Measurements from ENCODE around the gene BICRA.
"Not testable (repeated sequence)": the region's sequence is repeated elsewhere in the genome, so short reads cannot be mapped to it uniquely, and the experiment has no call there.

The BICRA gene

DNA sequence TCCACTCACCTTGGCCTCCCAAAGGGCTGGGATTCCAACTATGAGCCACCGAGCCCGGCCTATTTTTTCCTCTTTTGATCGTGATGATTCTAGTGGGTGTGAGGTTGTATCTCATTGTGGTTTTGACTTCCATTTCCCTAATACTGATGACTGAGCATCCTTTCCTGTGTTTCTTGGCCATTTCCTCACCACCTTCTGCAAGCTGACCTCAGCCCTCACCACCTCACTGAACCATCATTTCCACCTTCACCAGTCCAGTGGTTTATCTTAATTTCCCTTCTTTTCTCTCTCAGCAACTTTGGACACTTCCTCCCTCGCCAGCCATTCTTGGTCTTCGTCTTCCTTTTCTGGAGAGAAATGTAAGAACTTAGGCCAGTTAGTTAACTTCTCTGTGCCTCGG, 13.0 kb upstream of the BICRA start:
- H3K9me3 Mint-ChIP-seq, result no peaks in the 10 kb centered on the region
- H3K4me1 Mint-ChIP-seq (ENCODE audit: low read depth), result peaks cover 17% of the 10 kb centered on the region
- H3K27me3 Mint-ChIP-seq, result no peaks in the 10 kb centered on the region
- no peak overlapping the region for H3K27ac Mint-ChIP-seq
- no peak overlapping the region for H3K4me3 Mint-ChIP-seq
- no peaks in the 10 kb centered on the region for H3K36me3 Mint-ChIP-seq (ENCODE audit: low read depth)

DNA sequence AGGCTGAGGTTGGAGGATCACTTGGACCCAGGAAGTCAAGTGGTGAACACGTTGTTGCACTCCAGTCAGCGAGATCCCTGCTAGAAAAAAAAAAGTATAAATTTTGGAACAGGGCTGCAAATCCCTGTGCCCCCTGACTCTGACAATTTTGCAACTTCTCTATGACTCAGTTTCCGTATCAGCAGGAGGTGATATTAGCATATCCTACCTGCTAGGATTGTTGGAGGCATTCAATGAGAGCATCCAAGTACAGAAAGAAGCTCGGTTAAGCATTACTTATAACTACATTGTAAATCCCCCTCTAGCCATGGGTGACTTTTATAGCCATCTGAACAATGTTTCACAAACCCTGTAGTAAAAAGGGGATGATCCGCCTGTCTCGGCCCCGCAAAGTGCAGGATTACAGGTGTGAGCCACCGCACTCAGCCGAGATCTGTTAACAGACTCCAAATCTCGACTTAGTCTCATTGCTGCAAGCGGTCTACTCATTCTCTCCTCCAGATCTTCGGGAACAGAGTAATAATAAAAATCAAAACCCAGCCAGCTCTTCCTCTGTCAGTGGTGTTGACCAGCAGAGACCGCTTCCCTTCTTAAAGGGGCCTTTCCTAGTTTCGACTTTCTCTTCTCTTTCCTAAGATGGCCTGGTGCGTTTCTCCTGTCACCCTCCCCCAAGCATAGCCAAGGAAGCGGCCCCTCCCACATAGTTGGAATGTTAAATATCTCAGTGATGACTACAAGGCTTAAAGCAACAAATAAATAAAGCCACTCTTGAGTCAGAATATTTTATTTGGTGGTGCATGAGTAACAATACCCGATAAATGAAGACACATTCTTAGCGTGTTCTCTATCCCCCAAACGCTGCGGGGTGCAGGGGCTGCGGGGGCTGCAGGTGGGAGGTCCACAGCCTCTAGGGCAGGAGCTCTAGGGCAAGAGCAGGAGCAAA, 10.3 kb upstream of the BICRA start:
- no peaks in the 10 kb centered on the region for H3K36me3 Mint-ChIP-seq (ENCODE audit: low read depth)
- H3K9me3 Mint-ChIP-seq, result no peaks in the 10 kb centered on the region
- H3K4me3 Mint-ChIP-seq, result peak overlapping the region; percentile 86
- peaks cover 22% of the 10 kb centered on the region for H3K4me1 Mint-ChIP-seq (ENCODE audit: low read depth)
- H3K27me3 Mint-ChIP-seq, result no peaks in the 10 kb centered on the region
- no peak overlapping the region for H3K27ac Mint-ChIP-seq

DNA sequence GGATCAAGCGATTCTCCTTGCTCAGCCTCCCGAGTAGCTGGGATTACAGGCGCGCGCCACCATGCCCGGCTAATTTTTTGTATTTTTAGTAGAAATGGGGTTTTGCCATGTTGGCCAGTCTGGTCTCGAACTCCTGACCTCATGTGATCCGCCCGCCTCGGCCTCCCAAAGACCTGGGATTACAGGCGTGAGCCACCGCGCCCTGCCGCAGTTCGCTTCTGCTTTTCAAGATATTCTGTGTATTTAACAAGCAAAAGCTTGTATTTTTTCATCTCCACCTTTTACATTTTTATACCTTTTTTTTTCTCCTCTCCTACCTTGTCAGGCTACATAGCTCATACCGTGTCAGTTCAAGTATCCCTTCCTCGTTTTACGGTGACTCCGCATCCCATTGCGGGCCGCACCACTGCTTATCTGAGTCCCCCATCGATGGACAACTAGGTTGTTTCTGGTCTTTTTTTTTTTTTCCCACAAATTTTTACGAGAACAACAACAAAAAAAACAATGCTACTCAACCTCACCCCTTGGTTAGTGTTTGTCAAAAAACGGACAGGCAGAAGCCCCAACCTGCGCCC, 9.2 kb upstream of the BICRA start:
- Mint-ChIP-seq H3K4me3 (peak overlapping the region; percentile 86), H3K4me1 (ENCODE audit: low read depth) (peaks cover 29% of the 10 kb centered on the region), H3K27ac (peak overlapping the region; percentile 76)
- not testable (repeated sequence) for H3K9me3 Mint-ChIP-seq; H3K36me3 Mint-ChIP-seq (ENCODE audit: low read depth); H3K27me3 Mint-ChIP-seq

DNA sequence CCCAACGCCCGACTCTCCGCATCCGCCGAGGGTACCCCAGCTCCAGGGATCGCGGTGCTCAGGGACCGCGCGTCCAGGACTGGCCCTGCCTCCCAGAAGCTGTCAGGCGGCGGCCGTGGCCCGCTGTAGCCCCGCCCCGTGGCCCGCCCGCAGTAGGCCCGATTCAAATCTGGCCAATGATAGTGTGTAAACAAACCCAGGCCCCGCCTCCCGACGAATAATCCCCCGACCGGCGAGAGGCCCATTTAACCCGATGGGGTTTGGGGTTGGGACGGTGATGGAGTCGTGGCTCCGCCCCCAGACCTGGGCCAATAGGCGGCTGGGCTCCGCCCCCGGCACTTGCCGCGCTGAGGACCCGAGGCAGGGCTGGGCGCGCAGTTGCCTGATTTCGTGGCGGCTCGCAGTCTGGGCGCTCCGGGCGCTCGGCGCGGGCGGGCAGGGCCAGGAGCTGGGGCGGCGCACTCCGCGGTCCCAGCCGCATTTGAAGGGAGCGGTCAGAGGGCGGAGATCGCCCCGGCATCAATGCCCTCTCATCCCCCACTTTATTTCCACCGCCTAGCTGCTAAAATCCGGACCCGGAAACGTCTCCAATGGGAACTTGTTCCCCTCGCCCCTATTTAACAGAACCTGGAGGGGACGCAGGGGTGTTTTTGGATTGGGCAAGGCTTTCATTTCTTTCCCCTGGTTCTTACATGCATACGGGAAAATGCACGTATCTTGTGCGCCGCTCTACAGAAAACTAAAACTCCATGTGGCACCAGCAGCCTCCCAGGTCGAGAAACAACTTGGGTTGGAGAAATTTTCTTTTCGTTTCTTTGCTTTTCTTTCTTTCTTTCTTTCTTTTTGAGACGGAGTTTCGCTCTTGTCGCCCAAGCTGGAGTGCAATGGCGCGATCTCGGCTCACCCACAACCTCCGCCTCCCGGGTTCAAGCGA, 8.4 kb upstream of the BICRA start:
- no peaks in the 10 kb centered on the region for H3K27me3 Mint-ChIP-seq
- no peaks in the 10 kb centered on the region for H3K9me3 Mint-ChIP-seq
- no peaks in the 10 kb centered on the region for H3K36me3 Mint-ChIP-seq (ENCODE audit: low read depth)
- H3K4me1 Mint-ChIP-seq (ENCODE audit: low read depth), result peaks cover 29% of the 10 kb centered on the region
- H3K27ac Mint-ChIP-seq, result peak overlapping the region; percentile 76
- H3K4me3 Mint-ChIP-seq, result peak overlapping the region; percentile 86

DNA sequence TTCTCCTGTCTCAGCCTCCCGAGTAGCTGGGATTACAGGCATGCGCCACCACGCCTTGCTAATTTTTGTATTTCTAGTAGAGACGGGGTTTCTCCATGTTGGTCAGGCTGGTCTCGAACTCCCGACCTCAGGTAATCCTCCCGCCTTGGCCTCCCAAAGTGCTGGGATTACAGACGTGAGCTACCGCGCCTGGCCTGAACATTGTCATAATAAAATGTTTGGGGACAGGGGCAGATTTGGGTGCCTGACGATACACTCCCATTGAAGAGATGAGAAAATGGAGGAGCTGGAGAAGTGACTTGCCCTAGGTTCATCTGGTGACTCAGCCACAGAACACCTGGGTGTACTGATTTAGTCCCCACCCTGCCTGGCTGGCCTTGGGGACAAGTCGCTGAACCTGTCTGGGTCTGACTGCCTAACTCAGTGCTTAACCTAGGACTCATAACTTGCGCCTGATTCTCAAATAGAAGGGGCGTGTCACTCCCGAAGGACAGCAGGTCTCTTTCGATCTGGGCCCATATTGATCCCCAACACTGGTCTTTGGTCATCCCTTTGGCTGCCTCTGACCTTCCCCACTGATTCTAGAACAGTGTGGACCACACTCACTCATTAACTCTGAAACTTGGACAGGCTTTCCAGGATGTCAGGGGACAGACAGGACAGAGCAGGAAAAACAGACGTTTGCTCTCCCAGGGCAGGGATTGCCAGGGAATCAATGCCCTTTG, 7.6 kb upstream of the BICRA start:
- H3K36me3 Mint-ChIP-seq (ENCODE audit: low read depth), result no peaks in the 10 kb centered on the region

DNA sequence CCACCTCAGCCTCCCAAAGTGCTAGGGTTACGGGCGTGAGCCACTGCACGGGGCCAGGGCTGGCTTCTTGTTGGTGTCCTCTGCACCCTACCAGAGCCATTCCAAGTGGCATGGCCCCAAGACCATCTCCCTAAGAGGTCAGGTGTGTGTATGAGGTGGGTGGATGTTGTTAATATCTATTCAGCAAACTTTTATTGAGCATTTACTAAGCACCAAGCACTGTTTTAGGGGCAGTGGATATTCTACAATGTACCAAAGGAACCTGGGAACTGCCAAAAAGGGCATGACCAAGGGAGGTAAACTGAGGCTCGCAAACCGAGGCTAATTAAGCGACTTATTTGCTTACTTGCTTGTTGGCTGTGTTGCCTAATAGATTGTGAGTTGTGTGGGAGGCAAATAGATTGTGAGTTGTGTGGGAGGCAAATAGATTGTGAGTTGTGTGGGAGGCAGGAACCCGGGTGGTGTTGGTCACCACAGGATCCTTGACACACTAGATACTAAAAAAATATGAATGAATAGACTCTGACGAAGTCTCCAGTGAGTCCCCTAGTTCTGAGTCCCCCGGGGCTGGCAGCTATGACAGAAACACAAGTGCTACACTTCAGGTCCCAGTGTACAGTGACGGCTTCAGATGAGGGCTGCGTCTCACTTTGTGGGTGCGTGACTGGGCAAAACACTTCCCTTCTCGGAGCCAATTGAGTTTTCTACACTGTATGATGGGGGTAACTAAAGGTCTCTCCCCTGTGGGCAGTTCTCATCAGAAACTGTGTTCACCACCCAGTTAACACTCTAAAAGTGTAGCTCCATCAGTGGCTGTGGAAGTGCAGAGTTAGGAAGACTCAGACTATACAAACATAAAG, 5.0 kb upstream of the BICRA start:
- H3K36me3 Mint-ChIP-seq (ENCODE audit: low read depth), result no peaks in the 10 kb centered on the region
- H3K9me3 Mint-ChIP-seq, result no peaks in the 10 kb centered on the region
- H3K27ac Mint-ChIP-seq, result no peak overlapping the region
- no peaks in the 10 kb centered on the region for H3K27me3 Mint-ChIP-seq
- no peak overlapping the region for H3K4me3 Mint-ChIP-seq
- peaks cover 28% of the 10 kb centered on the region for H3K4me1 Mint-ChIP-seq (ENCODE audit: low read depth)

More for the DNA sequence above, 7.6 kb upstream of the BICRA start:
- Mint-ChIP-seq H3K4me3 (peak overlapping the region; percentile 86), H3K4me1 (ENCODE audit: low read depth) (peaks cover 25% of the 10 kb centered on the region), H3K27ac (peak overlapping the region; percentile 76), H3K9me3 (no peaks in the 10 kb centered on the region), H3K27me3 (no peaks in the 10 kb centered on the region)

DNA sequence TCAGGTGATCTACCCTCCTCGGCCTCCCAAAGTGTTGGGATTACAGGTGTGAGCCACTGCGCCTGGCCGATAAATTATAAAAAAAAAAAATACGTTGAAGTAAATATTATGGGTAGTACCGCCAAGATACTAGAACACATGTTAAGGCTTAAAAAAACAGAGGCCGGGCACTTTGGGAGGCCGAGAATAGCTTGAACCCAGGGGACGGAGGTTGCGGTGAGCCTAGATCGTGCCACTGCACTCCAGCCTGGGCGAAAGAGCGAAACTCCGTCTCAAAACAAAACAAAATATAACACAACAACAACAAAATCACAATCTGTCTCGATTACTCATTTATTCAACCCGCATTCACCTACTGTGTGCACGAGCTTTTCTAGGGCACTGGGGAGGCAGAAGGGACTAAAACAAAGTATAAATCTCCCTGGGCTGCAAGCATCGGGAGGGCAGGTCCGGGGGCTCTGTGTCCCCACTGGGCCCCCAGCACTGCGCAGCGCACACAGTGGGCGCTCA, 1.3 kb upstream of the BICRA start:
- Mint-ChIP-seq H3K36me3 (ENCODE audit: low read depth) (peaks cover 4% of the 10 kb centered on the region), H3K4me3 (peak overlapping the region; percentile 84), H3K27ac (peak overlapping the region; percentile 70), H3K4me1 (ENCODE audit: low read depth) (peaks cover 26% of the 10 kb centered on the region), H3K27me3 (no peaks in the 10 kb centered on the region), H3K9me3 (no peaks in the 10 kb centered on the region)

DNA sequence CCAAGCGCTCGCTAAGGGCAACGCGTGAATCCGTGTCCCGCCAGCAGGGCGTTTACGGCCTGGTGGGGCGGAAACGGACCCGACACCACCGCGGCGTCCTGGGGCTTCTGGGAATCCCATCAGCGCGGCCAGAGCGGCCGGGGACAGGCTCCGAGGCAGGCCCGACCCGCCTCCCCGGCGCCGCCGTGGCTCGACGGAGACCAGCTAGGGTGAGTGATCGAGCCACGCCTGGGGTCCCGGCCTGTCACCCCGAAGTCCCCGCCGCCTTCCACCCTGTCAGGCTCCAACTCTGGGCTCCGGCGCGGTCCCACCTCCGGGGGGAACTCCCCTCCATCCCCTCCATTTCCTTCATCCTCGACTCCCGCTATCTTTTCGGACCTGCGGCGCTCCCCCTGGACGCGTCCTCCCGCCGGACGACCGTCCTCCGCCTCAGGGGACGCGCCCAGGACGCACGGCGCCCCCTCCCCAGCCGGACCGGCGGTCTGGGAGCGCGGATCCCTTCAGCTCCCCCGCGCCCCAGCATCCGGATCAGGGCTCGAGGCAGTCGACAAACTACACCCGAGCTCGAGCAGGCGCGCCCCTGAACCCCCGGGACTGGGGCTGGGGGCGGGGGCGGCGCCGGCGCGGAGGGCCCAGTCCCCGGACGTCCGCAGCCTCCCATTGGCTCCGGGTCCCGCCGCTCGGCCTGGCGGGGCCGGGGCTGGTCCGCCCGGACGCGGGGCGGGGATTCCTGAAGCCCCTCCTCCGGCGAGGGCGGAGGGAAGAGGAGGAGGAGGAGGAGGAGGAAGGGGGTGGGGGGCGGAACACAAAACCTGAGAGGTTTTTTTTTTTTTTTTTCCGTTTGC, 638 bp upstream of the BICRA start:
- Mint-ChIP-seq H3K4me3 (peak overlapping the region; percentile 84), H3K9me3 (no peaks in the 10 kb centered on the region), H3K4me1 (ENCODE audit: low read depth) (peaks cover 26% of the 10 kb centered on the region), H3K27ac (peak overlapping the region; percentile 83), H3K27me3 (no peaks in the 10 kb centered on the region), H3K36me3 (ENCODE audit: low read depth) (peaks cover 4% of the 10 kb centered on the region)

DNA sequence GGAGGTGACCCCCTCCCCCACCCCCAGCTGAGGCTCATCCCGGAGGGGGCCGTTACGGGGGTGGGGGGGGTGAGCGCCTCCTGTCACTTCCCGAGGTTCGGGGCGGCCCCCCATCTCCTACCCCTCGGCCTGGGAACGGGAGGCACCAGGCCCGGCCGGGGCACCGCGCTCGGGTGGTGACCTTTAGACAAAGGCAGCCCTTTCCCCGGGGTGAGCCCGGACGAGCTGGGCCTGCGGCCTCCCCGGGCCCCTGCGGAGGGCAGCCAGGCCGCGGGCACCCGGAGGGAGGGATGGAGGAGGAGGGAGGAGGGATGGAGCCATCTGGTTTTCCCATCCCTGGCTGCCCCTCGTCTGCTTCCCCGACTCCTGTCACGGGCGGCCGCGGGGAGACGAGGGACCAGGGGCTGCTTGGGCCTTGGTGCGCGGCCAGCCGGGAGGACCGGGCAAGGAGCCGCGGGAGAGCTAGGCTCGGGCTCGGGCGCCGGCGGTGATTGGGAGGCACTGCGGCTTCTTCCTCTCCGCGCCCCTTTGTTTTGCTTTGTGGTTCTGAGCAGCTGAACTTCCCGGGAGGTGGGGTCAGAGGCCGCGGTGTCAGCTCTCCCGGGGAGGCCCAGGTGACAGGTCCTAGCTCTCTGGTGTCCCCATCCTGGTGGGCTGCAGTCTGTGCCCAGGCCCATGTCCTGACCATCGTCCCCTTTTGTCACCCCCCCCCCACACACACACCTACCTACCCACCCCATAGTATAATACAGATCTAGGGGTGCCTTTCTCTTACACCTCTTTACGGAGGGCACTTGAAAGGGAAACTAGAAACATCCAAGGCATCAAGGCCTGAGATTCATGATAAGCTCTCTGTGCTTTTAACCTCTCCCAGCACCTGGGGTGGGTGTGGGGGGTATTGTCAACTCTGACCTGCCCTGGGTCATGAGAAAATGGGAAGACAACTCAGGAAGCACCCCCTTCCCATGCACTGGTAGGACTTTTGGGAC, 1.3 kb downstream of the BICRA start:
- H3K9me3 Mint-ChIP-seq, result no peaks in the 10 kb centered on the region
- no peaks in the 10 kb centered on the region for H3K27me3 Mint-ChIP-seq
- no peak overlapping the region for H3K27ac Mint-ChIP-seq
- H3K4me1 Mint-ChIP-seq (ENCODE audit: low read depth), result peaks cover 22% of the 10 kb centered on the region
- peaks cover 12% of the 10 kb centered on the region for H3K36me3 Mint-ChIP-seq (ENCODE audit: low read depth)
- H3K4me3 Mint-ChIP-seq, result peak overlapping the region; percentile 68

DNA sequence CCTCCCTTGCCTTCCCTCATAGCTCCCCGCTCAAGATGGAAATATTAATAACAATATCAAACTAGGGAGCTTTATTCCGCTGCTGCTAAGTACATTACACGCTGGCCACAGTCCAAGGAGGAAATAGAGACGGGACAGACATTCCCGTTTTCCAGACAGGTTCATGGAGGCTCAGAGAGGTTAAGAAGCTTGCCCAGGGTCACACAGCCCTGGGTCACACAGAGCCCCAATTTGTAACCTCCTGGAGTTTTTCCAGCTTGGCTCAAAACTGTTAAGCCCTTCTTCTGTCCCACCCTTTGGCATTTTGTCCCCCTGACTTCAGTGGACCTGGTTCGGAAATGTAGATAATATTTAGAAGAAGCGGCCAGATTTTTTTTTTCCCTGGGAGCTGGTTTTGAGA, 2.0 kb downstream of the BICRA start:
- Mint-ChIP-seq H3K27me3 (no peaks in the 10 kb centered on the region), H3K4me3 (peak overlapping the region; percentile 68), H3K4me1 (ENCODE audit: low read depth) (peaks cover 24% of the 10 kb centered on the region), H3K9me3 (no peaks in the 10 kb centered on the region), H3K36me3 (ENCODE audit: low read depth) (peaks cover 15% of the 10 kb centered on the region), H3K27ac (no peak overlapping the region)

DNA sequence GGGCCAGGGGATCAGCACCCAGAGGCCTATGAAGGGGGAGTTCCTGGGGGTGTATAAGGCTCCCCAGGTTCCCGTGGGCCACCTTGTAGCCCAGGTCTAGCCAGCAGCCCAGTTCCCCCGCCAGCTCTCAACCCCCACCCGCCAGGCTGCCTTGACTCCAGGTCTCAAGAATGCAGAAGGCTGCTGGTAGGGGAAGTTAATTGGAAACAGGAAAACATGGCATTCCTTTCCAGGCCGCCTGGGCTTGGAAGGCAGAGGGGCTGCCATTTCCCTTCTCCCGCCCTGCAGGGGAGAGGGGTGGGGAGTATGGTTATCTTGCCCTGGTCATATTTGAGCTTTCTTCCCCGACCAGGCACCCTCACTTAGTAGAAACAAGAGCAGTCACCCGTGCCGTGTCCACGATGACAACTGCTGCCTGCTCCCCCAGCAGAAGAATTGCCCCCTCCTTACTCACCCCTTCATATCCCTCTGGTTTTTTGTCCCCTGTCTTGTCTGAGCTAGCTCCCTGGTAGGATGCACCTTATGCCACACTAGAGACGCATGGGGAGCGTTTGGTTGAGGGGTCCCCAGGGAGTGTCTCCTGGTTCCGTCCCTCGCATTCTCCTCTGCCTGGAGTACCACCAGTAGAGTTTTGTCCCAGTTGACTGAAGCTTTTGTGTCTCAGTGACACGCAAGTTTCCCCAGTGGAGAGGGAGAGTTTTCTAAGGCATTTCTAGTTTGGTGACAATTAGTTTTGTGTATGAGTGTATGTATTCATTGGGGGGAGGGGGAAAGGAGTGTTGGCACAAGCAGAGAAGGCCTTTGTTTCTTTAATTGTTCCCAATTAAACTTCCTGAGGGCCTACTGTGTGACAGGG, 4.5 kb downstream of the BICRA start:
- no peaks in the 10 kb centered on the region for H3K27me3 Mint-ChIP-seq
- no peak overlapping the region for H3K27ac Mint-ChIP-seq
- H3K4me1 Mint-ChIP-seq (ENCODE audit: low read depth), result peaks cover 31% of the 10 kb centered on the region
- H3K9me3 Mint-ChIP-seq, result no peaks in the 10 kb centered on the region
- H3K4me3 Mint-ChIP-seq, result no peak overlapping the region
- H3K36me3 Mint-ChIP-seq (ENCODE audit: low read depth), result peaks cover 15% of the 10 kb centered on the region
